ENCODE measurements around the gene SUSD2.
"Not testable (repeated sequence)": the region's sequence is repeated elsewhere in the genome, so short reads cannot be mapped to it uniquely, and the experiment has no call there.

SUSD2 gene

DNA sequence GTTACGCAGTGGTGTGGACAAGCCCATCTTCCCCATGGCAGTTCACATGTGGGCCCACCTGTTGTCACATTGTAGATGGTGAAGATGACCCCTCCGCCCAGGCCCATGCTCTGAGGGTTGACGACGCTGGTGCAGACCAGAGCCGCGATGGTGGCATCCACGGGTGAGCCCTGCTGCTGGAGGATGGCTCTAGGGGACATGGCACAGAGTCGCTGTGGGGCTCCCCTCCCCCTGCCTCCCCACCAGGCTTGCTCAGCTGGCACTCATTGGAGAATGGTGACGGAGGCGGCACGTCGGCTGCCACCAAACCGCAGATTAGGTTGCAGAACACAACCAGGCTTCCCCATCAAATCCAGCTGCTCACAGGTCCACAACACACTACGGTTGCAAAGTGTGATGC is 52.5 kb downstream of the SUSD2 start:
- Mint-ChIP-seq H3K4me3 (no peak overlapping the region), H3K27me3 (no peaks in the 10 kb centered on the region), H3K4me1 (ENCODE audit: low read depth) (peaks cover 71% of the 10 kb centered on the region), H3K9me3 (no peaks in the 10 kb centered on the region), H3K36me3 (ENCODE audit: low read depth) (peaks cover 98% of the 10 kb centered on the region), H3K27ac (no peak overlapping the region)
- intact Hi-C loops (cut with micrococcal nuclease), result no loop called here

DNA sequence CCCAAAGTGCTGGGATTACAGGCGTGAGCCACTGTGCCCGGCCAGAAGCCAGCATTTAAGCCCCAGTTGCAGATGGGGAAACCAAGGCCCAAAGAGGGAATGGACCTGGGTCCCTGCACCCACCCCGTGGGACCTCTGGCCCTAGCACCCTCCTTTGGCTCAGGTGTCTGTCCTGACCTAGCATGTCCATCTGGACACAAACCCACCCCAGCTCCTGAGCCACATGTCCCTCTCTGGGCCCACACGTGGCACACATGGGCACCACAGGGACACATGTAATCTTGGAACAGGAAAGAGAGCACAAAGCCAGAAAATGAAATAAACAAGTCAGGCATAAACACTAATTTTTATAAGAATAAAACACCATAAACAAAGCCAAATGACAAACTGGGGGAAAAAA is 54.0 kb downstream of the SUSD2 start:
- no peak overlapping the region for H3K4me3 Mint-ChIP-seq

DNA sequence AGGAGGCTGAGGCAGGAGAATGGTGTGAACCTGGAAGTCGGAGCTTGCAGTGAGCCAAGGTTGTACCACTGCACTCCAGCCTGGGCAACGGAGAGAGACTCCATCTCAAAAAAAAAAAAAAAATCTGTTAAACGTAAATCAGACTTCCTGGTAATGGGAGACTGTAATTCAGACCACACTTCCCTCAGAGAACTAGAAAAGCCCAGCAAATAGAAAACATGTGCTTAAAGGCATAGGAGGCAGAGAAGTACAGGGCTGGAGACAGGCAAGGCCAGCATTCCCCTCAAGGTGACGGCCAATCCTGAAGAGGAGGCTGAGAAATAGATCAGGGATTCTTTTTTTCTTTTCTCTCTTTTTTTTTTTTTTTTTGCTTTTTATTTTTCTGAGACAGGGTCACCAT is 55.4 kb downstream of the SUSD2 start:
- Mint-ChIP-seq H3K4me1 (ENCODE audit: low read depth) (peaks cover 83% of the 10 kb centered on the region), H3K36me3 (ENCODE audit: low read depth) (peaks cover 91% of the 10 kb centered on the region), H3K27me3 (no peaks in the 10 kb centered on the region), H3K9me3 (no peaks in the 10 kb centered on the region), H3K4me3 (no peak overlapping the region), H3K27ac (peak overlapping the region; percentile 54)
- intact Hi-C loops (cut with micrococcal nuclease), result no loop called here

More for the DNA sequence above, 54.0 kb downstream of the SUSD2 start:
- peaks cover 84% of the 10 kb centered on the region for H3K4me1 Mint-ChIP-seq (ENCODE audit: low read depth)
- H3K36me3 Mint-ChIP-seq (ENCODE audit: low read depth), result peaks cover 98% of the 10 kb centered on the region
- H3K27me3 Mint-ChIP-seq, result no peaks in the 10 kb centered on the region
- no peaks in the 10 kb centered on the region for H3K9me3 Mint-ChIP-seq
- H3K27ac Mint-ChIP-seq, result peak overlapping the region; percentile 54
- intact Hi-C loops (cut with micrococcal nuclease), result no loop called here

DNA sequence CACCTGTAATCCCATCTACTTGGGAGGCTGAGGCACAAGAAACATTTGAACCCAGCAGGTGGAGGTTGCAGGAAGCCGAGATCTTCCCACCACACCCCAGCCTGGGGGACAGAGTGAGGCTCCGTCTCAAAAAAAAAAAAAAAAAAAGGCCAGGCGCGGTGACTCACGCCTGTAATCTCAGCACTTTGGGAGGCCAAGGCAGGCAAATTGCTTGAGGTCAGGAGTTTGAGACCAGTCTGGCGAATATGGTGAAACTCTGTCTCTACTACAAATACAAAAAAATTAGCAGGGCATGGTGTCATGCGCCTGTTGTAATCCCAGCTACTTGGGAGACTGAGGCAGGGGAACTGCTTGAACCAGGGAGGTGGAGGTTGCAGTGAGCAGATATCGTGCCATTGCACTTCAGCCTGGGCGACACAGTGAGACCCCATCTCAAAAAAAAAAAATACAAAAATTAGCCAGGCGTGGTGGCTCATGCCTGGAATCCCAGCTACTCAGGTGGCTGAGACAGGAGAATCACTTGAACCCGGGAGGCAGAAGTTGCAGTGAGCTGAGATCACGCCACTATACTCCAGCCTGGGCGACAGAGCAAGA is 56.9 kb downstream of the SUSD2 start:
- H3K27ac Mint-ChIP-seq; intact Hi-C loops (cut with micrococcal nuclease); H3K27me3 Mint-ChIP-seq; H3K4me3 Mint-ChIP-seq; H3K9me3 Mint-ChIP-seq: not testable (repeated sequence)
- H3K4me1 Mint-ChIP-seq (ENCODE audit: low read depth), result peaks cover 81% of the 10 kb centered on the region
- peaks cover 91% of the 10 kb centered on the region for H3K36me3 Mint-ChIP-seq (ENCODE audit: low read depth)
